KOPT-K1 (cell line): ENCODE data around the gene CTNNBIP1.
"Not testable (repeated sequence)": the region's sequence is repeated elsewhere in the genome, so short reads cannot be mapped to it uniquely, and the experiment has no call there.

Source experiments
- H3K27ac ChIP-seq: fragments of 200-600 bp; sonication (generic); 2 replicates; pipeline ENCODE4 v1.5.1; 2016; ENCODE audit warnings: antibody characterized with exemption, mild to moderate bottlenecking, low read depth, low read length; ENCODE audit not compliant: poor library complexity, severe bottlenecking
- H3K36me3 ChIP-seq: fragments of 200-600 bp; sonication (generic); 2 replicates; pipeline ENCODE4 v1.5.1; 2017; ENCODE audit warnings: antibody characterized with exemption, mild to moderate bottlenecking, low read length, moderate library complexity; ENCODE audit not compliant: insufficient read depth
- H3K9me3 ChIP-seq: fragments of 200-600 bp; sonication (generic); 2 replicates; pipeline ENCODE4 v1.5.1; 2017; ENCODE audit warnings: antibody characterized with exemption, low read length, mild to moderate bottlenecking; ENCODE audit not compliant: insufficient read depth, poor library complexity, severe bottlenecking

CTNNBIP1 gene, protein sequence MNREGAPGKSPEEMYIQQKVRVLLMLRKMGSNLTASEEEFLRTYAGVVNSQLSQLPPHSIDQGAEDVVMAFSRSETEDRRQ

DNA sequence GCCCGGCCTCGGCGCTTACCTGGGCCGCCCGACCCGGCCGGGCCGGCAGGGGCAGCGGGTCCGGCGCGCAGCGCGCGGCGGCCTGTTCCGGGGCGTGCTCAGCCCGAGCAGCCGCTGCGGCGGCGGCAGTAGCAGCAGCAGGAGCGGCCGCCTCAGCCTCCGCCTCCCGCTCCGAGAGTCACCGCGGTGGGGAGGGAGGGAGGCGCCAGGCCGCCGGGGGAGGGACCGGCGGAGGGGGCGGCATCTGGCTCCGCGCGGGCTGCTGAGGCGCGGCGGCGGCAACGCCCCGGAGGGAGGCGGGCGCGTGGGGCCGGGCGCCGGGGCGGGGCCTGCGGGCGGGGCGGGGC lies at the start of gene CTNNBIP1:
Gene CTNNBIP1 (minus strand): TSS at position 194 of the 347 bp plus-strand sequence. CDS start 38,205 bp downstream, outside the sequence.
- Histone ChIP-seq H3K9me3 (no peaks in the 10 kb centered on the region), H3K36me3 (no peaks in the 10 kb centered on the region), H3K27ac (peak within 1 kb of the TSS; percentile 81)

DNA sequence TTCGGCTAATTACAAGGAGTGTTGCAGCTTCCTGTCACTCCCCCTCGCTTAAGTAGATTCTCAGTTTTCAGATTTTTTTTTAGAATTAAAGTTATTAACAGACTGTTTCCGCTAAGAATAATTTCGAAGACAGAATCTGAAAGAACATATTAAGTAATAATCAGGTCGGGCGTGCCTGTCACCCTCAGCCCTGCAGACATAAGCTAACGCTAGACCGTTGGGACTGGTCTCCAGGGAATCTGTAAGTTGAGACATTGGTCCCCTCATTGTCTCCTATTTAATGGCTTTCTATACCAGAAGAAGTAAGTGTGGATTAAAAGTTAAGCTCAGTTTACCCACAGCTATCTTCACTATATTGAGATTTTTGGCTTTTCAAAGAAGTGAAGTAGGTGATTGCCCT lies 47.7 kb upstream of the CTNNBIP1 start:
- H3K9me3 ChIP-seq = no peaks in the 10 kb centered on the region
- no peak overlapping the region for H3K27ac ChIP-seq
- no peaks in the 10 kb centered on the region for H3K36me3 ChIP-seq

DNA sequence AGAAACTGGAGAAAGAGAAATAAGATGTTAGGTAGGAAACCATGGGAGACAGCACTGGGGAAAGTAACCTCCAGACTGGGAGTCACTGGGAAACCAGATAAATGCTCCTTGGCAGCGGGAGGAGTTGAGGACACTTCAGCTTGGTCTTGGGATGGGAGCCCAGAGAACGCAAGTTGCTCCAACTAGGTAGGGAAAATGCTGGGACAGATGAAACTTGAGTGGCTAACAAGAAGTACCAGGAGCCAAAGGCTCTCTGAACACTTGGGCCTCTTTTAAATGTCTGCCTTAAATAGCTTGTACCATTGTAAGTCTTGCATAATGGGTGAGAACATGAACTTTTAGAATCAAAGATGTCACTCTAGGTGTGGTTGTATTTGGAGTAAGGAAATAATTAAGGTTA lies 36.2 kb upstream of the CTNNBIP1 start:
- H3K9me3 ChIP-seq = no peaks in the 10 kb centered on the region
- H3K36me3 ChIP-seq = peaks cover 3% of the 10 kb centered on the region; the same call in 1 of the 2 replicates
- H3K27ac ChIP-seq = no peak overlapping the region

DNA sequence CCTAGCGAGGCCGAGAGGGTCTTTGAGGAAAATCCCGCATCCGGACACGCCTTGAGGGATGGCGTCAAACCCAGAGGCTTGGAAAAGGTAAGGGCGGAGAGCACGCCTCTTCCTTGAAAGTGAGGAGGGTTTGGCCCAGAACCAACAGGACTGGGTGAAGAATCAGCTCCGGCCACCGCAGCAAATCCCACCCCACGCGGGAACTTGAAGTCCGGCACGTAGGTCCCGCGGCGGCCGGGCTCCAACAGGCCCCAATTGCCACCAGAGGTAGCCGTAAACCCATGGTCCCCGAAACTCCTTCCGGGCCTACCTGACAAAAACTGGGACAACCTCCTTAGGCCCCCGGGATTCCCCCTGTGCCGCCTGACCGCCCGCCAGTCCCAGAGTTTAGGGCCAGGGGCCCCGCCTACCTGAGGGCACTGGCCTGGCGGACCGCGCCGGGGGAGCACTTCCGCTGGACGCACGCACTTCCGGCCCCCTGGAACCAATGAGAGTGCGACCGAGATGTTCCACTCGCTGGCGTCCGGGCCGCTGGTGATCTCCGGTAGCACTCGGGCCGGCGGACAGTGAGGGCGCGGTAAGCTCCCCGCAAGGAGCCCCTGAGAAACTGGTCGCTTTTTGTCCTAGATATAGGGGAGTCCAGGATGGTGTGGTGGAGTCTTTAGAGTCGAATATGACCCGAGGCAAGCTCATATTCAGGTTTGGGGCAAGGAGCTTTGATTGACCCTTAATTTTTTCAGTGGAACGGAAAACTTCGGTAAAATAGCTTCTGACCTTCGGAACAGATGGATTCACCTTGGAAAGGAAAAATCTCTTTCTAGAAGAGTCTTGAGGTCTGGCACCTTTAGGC lies 33.1 kb upstream of the CTNNBIP1 start, which contains the start of the genes LZIC and NMNAT1:
Gene LZIC (minus strand): TSS at position 453 of the 850 bp plus-strand sequence. CDS start 6,772 bp downstream, outside the sequence.
Gene NMNAT1 (plus strand): TSS at position 537 of the 850 bp plus-strand sequence. CDS start 28,599 bp downstream, outside the sequence.
- H3K9me3 ChIP-seq = no peaks in the 10 kb centered on the region
- peak within 1 kb of the TSS; percentile 76 for H3K27ac ChIP-seq
- H3K36me3 ChIP-seq = peaks cover 16% of the 10 kb centered on the region

DNA sequence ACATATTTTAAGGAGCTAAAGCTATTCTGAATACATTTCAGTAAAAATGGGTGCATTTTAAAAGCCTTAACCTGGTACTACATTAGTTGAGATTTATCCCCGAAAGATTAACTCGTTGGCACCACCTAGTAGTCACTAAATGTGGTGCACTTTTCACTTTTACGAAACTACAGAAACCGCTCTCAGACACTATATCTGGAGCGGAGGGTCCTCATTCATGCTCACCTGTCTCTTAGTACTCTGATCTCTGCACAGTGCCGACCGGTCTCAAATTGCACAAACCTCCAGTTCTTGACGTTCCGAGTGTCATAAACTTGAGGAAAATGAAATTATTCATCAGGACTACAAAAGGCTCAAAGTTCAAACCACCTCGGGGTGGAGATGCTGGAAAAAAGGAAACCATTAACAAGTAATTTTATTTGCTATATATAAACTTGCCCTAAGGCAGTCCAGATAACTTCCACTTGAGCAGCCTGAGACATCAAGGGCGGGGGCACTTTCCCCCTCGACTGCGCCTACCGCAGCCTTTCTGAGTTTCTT lies 32.4 kb upstream of the CTNNBIP1 start:
- peak overlapping the region; percentile 76 for H3K27ac ChIP-seq

DNA sequence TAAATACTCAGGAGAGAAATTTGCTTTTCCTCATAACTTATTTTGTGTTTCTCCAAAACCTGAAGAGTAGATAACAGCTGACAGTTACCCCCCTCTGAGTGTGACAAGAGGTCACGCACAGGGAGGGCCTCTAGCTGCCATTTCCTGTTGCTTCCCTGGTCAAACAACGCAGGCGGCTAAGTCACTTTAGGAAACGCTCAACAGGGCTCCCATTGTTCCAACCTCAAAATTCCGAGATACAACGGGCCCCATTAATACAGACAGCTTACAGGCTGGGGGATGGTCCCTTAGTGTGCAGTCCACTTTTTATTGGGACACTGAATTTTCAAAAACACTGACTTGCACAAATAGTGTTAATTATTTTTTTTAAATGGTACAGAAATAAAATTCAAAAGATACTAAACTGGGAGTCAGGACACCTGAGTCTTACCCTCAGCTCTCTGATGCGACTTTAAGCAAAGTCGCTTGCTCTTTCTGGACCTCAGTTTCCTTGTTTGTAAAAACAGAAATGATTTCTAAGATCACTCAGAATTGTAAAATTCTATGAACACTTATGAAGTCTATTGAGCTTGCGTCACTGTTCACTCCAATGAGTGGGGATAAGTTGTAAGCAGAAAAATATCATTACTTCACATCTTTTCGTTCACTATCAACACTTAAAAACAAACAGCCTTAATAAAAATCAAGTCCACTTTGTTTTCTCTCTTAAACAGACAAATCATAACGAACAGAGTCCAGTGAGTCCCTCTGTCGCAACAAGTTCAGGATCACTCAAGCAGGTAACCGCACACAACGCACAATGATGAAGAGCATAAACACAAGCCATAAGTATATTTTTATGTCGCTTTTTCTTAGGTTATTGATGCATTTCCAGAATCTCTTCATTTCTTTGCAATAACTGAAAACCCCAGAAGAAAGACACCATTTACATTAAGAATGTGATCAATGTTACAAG lies 19.6 kb upstream of the CTNNBIP1 start:
- Histone ChIP-seq H3K9me3 (no peaks in the 10 kb centered on the region), H3K36me3 (peaks cover 53% of the 10 kb centered on the region), H3K27ac (no peak overlapping the region)

More for the DNA sequence above, 32.4 kb upstream of the CTNNBIP1 start:
- Histone ChIP-seq H3K36me3 (peaks cover 16% of the 10 kb centered on the region), H3K9me3 (no peaks in the 10 kb centered on the region)

DNA sequence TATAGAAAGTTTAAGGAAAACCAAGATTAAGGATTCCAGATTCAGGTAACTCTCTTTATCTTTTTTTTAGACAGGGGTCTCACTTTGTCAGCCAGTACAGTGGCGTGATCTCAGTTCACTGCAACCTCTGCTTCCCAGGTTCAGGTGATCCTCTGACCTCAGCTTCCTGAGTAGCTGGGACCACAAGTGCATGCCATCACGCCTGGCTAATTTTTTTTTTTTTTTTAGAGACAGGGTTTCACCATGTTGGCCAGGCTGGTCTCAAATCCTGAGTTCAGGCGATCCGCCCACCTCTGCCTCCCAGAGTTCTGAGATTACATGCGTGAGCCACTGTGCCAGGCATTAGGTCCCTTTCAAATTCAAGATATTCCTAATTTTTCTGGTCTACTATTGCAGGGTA lies 17.2 kb upstream of the CTNNBIP1 start:
- Histone ChIP-seq H3K9me3 (no peaks in the 10 kb centered on the region), H3K27ac (no peak overlapping the region), H3K36me3 (peaks cover 33% of the 10 kb centered on the region)

DNA sequence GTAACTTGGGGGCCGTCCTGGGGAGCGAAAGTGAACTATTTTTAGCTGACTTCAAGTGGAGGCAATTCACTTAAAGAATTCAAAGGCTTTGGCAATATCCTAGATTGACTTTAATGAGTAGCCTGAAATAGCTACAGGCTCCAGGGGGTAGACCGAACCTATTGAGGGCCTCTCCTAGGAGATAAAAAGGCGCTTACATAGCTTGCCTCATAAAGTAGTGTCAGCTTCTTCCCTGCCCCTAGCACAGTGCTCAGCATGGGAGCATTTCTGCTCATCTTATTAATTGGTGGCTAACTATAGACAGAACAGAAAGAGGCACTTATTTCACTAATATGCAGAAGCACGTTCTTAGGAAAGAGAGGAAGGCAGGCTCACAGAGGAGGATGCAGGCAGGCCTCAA lies 12.3 kb upstream of the CTNNBIP1 start:
- no peak overlapping the region for H3K27ac ChIP-seq
- H3K36me3 ChIP-seq = no peaks in the 10 kb centered on the region
- H3K9me3 ChIP-seq = no peaks in the 10 kb centered on the region

DNA sequence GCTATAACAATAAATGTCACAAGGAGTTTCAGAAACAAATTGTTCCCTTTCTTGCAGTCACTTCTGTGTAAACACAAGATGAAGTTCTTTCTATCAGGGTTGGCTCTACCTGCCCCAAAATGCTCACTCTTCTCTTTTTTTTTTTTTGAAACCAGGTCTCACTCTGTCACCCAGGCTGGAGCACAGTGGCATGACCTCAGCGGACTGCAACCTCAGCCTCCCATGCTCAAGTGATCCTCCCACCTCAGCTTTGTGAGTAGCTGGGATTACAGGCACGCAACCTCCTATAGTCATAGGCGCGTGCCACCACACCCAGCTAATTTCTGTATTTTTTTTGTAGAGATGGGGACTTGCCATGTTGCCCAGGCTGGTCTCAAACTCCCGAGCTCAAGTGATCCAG lies 10.5 kb upstream of the CTNNBIP1 start:
- no peak overlapping the region for H3K27ac ChIP-seq
- H3K36me3 ChIP-seq = no peaks in the 10 kb centered on the region
- H3K9me3 ChIP-seq = no peaks in the 10 kb centered on the region

DNA sequence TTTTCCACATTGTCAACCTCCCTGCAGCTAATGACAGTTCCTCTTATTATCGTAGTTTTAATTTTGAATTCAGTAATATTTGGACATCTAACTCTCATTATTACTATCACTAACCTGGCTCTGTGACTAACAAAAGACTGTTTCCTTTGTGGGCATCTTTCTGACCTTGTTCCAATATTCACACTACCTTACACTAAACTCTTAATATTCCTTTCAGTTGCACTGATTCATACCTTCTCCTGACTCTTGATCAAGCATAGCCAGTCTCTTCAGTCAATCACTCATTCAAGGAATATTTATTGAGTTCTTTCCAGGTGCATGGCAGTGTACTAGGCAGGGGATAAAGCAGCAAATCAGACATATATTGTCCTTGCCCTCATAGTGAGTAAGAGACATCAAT lies 7.8 kb upstream of the CTNNBIP1 start:
- Histone ChIP-seq H3K9me3 (no peaks in the 10 kb centered on the region), H3K27ac (no peak overlapping the region), H3K36me3 (no peaks in the 10 kb centered on the region)

DNA sequence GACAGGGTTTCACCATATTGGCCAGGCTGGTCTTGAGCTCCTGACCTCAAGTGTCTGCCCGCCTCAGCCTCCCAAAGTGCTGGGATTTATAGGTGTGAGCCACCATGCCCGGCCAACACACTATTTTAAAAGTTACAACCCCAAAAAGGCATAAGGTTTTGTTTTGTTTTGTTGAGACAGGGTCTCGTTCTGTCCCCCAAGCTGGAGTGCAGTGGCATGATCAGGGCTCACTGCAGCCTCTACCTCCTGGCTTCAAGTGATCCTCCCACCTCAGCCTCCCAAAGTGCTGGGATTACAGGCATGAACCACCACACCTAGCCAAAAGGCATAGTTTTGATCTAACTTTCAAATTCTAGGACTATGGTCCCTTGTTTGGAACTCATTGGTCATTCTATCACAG lies 7.4 kb upstream of the CTNNBIP1 start:
- H3K36me3 ChIP-seq, H3K27ac ChIP-seq, H3K9me3 ChIP-seq: not testable (repeated sequence)

DNA sequence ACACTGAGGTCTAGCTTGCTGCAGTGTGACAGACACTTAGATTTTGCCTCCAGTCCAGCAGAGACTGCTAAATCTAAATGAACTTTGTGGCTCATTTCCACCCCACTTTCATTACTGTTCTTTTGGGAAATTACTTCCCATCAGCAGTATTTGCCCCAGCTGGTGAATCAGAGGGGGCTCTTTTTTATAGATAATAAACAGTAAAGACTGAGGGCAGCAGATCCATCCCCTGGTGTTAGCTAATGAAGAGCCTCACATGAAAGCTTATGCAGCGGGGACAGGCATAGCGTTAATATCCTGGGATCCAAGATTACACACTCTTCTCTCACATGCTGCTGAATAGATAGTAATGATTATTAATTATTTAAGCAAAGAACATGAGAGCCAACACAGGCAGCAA lies 6.4 kb upstream of the CTNNBIP1 start:
- Histone ChIP-seq H3K36me3 (no peaks in the 10 kb centered on the region), H3K27ac (no peak overlapping the region), H3K9me3 (no peaks in the 10 kb centered on the region)

DNA sequence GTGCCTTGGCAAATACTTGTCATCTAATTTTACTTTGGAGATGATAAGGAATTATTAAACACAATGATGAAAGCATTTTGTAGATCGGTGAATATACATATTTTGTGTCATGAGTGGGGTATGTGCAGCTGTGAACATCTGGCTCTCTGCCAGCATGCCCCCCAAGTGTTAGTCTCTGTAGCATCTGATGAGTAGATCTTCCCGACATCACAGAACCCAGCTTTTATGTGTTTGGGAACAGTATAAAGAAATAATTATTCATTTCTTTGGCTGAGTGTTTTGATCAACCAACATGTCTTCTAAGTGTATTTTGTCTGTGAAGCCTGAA lies 4.5 kb upstream of the CTNNBIP1 start:
- Histone ChIP-seq H3K9me3 (no peaks in the 10 kb centered on the region), H3K36me3 (no peaks in the 10 kb centered on the region), H3K27ac (no peak overlapping the region)

DNA sequence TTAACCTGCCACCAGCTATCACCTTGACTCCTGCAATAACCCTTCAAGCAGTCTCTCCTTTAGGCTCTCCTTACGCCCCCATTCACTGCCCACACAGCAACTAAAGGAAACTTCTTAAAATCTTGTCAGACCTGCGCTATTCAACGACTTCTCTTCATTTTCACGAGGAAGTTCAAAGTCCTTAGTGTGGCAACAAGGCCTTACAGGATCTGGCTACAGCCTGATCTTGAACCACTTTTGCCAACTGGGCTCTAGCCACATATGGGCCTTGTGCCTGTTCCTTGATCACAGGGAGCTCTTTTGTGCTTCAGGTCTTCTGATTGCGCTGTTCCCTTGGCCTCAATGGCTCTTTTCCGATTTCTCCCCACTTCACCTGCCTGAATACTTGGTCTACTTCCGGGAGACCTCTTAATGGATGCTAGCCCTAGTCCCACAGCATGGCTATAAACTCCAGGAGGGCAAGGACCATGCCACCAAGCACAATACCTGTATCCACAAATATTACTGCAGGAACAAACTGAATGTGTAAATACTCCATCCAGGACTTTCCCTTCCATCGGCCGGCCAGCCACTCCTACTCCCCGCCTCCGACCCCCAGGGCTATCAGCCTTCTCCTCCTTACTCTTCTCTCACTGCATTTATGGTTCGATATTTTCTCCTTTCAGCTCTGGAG lies 2.3 kb upstream of the CTNNBIP1 start:
- no peaks in the 10 kb centered on the region for H3K36me3 ChIP-seq
- H3K27ac ChIP-seq = no peak overlapping the region
- no peaks in the 10 kb centered on the region for H3K9me3 ChIP-seq
